Measurements from ENCODE around the gene CRY2. TPM values are rescaled to one million over a fixed set of nuclear protein-coding genes. Genes with fewer than 3 reads are reported as not detected.
"Not testable (repeated sequence)": the region's sequence is repeated elsewhere in the genome, so short reads cannot be mapped to it uniquely, and the experiment has no call there.

Gene CRY2
- total RNA-seq, 1 donor from 2014 or later = 4.5 TPM

GRCh38 chr11:45897556-45897955 is 50.3 kb downstream of the CRY2 start:
- DNase-seq (ENCODE audit: low read depth in 2 of 2) = no peak

GRCh38 chr11:45899086-45899447 is 51.8 kb downstream of the CRY2 start:
- DNase-seq (ENCODE audit: low read depth in 2 of 2) = no peak

- peak; percentile 62 to 69 for DNase-seq (ENCODE audit: low read depth in 2 of 2)
Measured at GRCh38 chr11:45899448-45900174, 52.3 kb downstream of the CRY2 start.

GRCh38 chr11:45900175-45900800 is 53.0 kb downstream of the CRY2 start:
- DNase-seq (ENCODE audit: low read depth in 2 of 2) = not testable (repeated sequence)

- DNase-seq (ENCODE audit: low read depth in 2 of 2) = no peak
Measured at GRCh38 chr11:45900916-45901617, 53.8 kb downstream of the CRY2 start.

GRCh38 chr11:45901626-45902025 is 54.4 kb downstream of the CRY2 start:
- no peak for DNase-seq (ENCODE audit: low read depth in 2 of 2)

GRCh38 chr11:45902452-45903380 is 55.4 kb downstream of the CRY2 start:
- no peak for DNase-seq (ENCODE audit: low read depth in 2 of 2)

- DNase-seq (ENCODE audit: low read depth in 2 of 2) = no peak
Measured at GRCh38 chr11:45904309-45904915, 57.1 kb downstream of the CRY2 start.

- no peak for DNase-seq (ENCODE audit: low read depth in 2 of 2)
Measured at GRCh38 chr11:45905095-45905494, 57.8 kb downstream of the CRY2 start.

- DNase-seq (ENCODE audit: low read depth in 2 of 2) = not testable (repeated sequence)
Measured at GRCh38 chr11:45905576-45905975, 58.3 kb downstream of the CRY2 start.

- DNase-seq (ENCODE audit: low read depth in 2 of 2) = no peak
Measured at GRCh38 chr11:45906096-45906682, 58.9 kb downstream of the CRY2 start.

GRCh38 chr11:45906965-45907611 is 59.8 kb downstream of the CRY2 start, which contains the start of gene FREY1:
Gene FREY1 (minus strand): TSS chr11:45907271. CDS start chr11:45907245, 26 bp downstream.
- DNase-seq (ENCODE audit: low read depth in 2 of 2) = no peak

- DNase-seq (ENCODE audit: low read depth in 2 of 2) = no peak
Measured at GRCh38 chr11:45907911-45908370, 60.7 kb downstream of the CRY2 start.

- no peak for DNase-seq (ENCODE audit: low read depth in 2 of 2)
Measured at GRCh38 chr11:45909594-45910475, 62.6 kb downstream of the CRY2 start.

GRCh38 chr11:45910623-45911022 is 63.3 kb downstream of the CRY2 start:
- no peak for DNase-seq (ENCODE audit: low read depth in 2 of 2)

GRCh38 chr11:45913514-45913913 is 66.2 kb downstream of the CRY2 start:
- DNase-seq (ENCODE audit: low read depth in 2 of 2) = no peak

- no peak for DNase-seq (ENCODE audit: low read depth in 2 of 2)
Measured at GRCh38 chr11:45913942-45914635, 66.8 kb downstream of the CRY2 start.

GRCh38 chr11:45915446-45915845 is 68.2 kb downstream of the CRY2 start:
- DNase-seq (ENCODE audit: low read depth in 2 of 2) = no peak

- no peak for DNase-seq (ENCODE audit: low read depth in 2 of 2)
Measured at GRCh38 chr11:45917286-45917622, 70.0 kb downstream of the CRY2 start.
